ENCODE measurements around the gene AK8.

AK8 gene, protein sequence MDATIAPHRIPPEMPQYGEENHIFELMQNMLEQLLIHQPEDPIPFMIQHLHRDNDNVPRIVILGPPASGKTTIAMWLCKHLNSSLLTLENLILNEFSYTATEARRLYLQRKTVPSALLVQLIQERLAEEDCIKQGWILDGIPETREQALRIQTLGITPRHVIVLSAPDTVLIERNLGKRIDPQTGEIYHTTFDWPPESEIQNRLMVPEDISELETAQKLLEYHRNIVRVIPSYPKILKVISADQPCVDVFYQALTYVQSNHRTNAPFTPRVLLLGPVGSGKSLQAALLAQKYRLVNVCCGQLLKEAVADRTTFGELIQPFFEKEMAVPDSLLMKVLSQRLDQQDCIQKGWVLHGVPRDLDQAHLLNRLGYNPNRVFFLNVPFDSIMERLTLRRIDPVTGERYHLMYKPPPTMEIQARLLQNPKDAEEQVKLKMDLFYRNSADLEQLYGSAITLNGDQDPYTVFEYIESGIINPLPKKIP

DNA sequence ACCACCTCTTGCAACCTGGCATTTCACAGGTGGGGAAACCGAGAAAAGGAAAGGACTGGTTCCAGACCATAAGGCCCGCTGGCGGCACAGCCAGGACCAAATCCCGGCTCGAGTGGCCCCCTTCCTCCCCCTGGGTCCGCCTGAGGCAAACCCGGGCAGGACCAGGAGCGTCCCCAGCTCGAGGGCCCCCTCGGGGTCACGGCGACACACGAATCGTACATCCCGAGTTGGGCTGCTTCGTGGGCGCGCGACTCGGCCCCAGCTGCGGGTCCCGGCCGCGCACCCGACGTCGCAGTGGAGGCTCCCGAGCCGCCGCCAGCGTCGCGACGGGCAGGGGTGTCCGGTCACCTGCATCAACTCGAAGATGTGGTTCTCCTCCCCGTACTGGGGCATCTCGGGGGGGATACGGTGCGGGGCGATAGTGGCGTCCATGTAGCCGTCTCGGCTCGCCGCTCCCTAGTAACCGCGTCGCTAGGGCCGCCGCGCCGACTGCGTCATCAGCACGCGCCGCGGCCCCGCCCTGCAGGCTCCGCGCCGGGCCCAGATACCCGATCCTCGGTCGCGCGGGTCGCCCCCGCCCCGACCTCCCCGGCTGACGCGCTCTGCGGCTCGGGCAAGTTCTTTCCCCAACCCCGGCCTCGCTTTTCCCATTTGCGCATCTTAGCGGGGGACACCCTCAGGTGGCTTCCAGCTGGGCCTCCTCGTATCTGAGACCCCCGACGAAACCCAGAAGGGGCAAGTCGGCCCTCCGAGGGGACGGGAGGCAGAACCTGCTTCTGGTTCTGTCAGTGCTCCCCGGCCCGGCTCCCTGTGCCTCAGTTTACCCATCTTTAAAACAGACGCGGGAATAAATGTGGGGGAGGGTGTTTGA is at the start of gene AK8:
TSS of gene AK8 (minus strand) at position 461 of the 871 bp plus-strand sequence. CDS start at position 432, 29 bp downstream.
- peak; percentile 35 to 71 for DNase-seq (ENCODE audit: low read depth in 2 of 2)

DNA sequence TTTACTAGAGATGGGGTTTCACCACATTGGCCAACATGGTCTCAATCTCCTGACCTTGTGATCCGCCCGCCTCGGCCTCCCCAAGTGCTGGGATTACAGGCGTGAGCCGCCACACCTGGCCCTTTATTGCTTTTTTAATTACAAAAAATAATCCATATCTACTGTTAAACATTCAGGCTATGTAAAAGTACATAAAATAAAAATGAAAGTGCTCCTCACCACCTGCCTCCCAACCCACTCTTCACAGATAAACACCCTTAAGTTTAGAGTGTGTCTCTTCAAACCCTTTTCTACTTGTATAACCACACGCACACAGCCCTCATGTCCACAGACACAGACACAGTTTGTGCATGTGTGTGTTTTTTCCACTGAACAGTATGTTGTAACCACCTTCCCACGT is 49.6 kb upstream of the AK8 start:
- DNase-seq (ENCODE audit: low read depth in 2 of 2): no peak

DNA sequence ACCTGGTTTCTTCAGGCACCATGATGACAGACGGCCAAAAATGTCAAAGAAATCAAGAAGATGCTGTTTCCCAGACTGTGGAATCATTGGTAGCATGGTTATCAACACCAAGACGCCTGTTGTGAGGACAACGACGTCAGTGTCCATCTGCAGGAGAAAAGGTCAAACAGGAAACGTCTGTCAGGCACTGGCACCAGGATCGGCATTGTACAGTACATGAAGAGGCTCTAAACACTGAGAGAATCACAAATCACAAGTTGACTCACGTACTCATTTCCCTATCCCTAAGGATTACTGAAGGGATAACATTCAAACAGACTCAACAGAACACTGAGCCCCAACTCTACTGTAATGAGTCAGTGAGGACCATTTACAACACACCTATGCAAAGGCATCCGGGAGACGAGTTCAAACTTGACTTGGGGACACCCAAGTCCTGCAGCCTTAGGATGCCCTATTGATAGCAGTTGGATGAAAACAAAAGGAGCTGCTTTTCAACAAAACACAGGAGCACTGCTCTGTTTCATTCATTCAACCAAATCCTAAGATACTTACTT is 45.3 kb upstream of the AK8 start:
- DNase-seq (ENCODE audit: low read depth in 2 of 2): no peak

DNA sequence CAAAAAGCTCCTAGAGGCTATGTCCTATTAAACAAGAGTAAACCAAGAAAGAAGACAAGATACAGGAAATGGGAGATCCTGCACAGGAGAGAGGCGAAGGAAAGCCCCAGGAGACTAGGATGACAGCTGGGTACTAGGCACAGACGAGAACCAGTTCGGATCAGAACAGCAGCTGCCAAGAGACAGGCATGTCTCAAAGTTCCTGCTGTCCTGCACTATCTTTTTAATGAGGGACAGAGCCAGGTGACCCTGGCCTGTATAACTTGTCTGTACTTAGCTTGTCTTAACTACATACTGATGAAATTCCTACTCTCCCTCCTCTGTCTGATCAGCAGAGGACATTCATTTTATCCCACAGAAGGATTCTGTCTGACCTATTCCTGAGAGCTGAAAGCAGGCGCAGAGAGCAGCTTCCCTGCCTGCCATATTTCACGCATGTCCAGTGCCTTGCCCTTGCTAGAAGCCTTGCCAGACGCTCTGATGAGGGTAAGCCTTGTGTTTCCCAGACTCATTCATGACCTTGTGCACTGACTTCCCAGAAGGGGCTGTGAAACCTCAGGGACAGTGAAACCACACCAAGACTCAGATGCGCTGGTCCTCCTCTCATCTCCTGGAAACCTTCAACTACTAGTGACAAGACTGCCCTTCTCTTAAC is 41.7 kb upstream of the AK8 start:
- DNase-seq (ENCODE audit: low read depth in 2 of 2): no peak

DNA sequence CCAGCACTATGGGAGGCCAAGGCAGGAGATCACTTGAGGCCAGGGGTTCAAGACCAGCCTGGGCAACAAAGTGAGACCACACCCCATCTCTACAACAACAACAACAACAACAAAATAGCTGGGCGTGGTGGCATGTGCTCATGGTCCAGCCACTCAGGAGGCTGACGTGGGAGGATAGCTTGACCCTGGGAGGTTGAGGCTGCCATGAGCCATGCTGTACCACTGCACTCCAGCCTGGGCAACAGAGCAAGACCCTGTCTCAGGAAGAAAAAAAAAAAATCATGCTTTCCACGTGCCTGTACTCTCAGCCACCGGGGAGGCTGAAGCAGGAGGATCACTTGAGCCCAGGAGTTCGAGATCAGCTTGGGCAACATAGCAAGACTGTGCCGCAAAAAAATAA is 36.8 kb upstream of the AK8 start:
- no peak for DNase-seq (ENCODE audit: low read depth in 2 of 2)

DNA sequence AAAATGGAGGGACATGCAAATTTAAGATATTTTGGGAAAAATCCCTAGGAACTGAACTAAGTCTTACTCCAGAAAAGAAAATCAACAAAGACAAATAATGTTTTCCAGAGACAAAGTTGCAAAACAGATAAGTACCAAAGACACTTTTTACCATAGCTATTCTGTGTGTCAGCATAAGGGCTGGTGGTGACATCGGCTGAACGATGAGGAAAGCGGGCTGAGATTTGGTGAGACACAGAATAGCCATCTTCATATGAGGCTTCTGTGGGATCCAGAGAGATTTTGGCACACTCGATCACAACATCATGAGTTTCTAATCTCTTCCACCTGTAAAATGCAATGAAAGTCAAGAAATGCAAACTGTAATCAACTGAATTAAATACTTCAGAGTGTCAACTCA is 34.0 kb upstream of the AK8 start:
- DNase-seq (ENCODE audit: low read depth in 2 of 2): no peak

DNA sequence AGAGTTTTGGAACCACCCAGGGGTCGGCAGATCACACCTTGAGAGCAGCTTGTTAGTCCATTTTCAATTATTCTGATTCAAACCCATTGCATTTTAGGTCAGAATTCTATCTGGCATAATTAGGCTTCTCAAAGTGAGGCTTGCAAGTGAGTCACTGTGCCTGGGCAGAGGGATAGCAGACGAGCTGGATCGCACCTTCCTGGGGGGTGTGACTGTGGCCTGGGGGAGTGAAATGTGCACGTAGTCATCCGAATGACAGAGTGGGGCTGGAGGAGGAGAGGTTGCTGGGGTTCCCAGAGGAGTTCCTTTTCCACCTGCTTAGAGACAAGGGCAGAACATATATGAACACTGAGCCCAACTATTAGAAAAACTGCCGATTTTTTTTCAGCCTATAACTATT is 32.3 kb upstream of the AK8 start:
- DNase-seq (ENCODE audit: low read depth in 2 of 2): no peak

DNA sequence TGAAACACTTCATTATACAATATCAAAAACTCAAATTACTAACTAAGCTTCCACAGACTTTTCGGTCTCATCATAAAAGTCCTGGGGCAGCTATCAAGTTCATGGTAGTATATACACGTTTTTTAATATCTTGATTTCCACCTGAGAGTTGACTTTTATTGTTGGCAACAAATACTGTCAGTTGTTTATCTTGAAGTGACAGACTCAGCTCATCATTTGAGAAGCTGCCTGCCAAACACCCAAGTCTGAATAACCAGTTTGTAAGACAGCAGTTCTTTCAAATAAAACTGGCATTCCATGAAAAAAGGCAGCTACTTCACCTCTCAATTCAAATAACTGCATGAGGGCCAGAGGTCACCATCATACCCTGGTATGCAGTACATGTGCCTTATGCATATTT is 31.2 kb upstream of the AK8 start:
- DNase-seq (ENCODE audit: low read depth in 2 of 2): no peak

DNA sequence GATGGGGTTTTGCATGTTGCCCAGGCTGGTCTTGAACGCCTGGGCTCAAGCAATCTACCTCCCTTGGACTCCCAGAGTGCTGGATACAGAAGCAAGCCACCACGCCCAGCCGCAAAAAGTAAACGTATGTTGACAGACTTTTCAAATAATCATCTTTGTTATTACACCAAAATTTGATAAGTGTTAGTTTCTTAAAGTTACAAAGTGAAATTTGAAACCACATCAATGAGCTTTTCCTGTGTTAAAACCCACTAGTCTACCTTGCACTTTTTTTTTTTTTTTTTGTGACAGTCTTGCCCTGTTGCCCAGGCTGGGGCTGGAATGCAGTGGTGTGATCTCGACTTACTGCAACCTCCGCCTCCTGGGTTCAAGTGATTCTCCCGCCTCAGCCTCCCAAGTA is 30.6 kb upstream of the AK8 start:
- DNase-seq (ENCODE audit: low read depth in 2 of 2): no peak

DNA sequence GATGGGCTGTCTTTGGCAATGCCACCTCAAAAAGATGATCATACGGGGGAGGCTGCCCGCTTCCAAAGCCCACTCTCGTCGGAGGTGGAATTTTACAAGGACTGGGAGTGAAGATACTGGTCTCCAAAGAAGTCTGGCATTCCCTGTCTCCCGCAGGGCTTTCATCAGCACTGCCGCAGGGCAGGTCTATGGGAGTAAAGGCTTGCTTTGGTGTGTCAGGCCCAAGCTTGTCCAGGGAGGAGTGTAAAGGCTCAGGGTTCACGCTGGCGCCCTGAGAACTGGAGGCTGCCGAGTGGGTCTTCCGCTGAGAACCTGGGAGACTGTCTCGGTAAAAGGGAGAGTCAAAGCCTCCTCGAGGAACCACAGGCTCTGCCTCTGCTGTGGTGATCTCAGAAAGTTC is 27.6 kb upstream of the AK8 start:
- DNase-seq (ENCODE audit: low read depth in 2 of 2): no peak

DNA sequence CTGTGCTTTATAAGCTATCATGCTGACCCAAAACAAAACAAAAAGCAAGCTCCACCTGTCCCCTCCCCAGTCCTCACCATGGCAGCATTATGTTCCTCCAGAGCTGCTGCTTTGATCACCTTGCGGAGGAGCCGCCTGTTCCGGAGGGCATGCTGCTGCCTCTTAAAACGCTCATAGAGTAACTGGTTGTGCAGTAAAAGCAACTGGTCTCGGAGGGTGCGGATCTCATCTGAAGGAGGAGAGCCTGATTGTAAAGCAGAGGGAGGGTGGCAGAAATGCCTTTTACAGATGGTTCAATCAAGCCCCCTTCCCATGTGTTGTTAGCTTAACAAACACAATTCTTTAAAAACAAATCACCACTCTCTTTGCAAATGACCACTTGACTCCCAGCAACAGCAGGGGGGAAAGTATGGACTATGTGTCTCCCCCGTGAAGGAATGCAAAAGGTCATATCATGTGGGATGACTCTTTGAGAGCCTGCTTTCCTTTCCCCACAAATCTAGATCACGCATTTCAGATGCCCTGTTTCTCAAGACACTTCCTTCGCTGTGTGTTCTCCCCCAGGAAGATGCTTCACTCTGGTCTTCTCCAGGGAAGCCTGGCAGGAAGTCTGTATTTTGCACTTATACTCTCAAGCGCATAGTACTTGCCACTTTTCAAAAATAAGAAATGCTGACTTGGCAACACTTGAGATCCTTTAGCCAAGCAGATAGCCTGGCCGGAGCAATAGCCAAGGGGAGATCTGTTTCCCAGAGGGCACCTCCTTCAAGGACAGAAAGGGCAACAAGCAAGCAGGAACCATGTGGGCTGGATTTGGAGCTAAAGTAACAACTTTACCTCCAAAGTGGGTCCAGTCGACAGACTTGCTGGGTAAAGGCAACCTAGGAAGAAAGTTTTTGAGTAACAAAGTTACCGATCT is 25.7 kb upstream of the AK8 start:
- DNase-seq (ENCODE audit: low read depth in 2 of 2): no peak

DNA sequence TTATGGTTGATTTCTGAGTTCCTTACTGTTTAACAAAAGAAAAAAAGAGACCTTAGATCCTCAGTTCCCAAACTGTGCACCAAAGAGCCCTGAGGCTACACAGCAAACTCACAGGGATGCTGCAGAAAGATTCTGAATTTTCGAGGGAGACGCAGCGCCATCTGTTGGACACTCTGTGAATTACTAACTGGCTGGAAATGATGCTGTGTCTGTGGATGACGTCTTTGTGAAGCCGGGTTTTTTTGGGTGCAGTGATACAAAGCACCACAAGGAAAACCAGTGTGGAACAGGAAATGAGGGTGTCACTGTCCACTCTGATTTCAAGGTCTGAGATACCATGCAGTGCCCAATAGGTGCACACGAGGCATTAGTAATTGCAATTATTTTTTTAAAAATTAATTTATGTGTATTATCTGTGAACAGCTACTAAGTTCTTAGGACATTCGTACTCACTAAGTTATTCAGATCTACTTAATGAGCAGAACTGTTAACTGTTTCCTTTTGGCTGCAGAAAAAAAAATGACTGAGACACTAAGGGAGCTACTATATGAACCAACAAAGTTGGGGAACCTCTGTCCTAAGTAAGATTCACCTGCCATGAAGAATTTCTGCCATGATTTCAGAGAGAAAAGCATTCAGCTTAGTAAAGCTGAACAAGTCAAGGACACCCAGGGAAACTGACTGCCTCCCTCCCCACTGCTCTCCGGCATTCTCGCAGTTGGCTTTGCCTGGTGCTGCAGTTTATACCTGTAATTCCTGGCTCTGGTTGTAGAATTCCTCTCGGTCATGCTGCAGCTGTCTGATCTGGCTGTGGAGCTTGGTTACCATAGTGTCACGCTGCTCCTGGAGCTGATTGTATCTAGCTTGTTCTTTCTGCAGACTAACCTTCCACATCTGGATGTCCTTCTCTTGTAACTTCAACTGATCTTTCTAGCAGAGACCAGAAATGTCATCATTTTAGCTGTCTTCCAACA is 24.1 kb upstream of the AK8 start:
- DNase-seq (ENCODE audit: low read depth in 2 of 2): peak; percentile 37 to 51

DNA sequence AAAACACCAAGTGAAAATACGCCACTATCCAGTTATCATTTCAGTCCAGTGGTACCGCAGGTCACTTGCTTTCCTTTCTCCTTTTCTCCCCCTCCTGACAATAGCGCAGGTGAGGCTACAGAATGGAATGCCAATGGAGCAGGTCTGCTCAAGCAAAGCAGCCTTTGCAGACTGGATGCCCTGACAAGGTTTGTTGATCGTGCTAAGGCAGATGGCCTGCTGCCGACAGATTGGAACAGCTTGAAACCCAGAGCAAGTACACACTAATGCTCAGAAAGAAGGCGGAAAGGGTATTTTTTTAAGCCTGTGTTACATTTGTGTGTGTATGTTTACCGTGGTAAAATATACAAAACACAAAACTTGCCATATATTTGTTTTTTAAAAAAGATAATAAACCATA is 20.0 kb upstream of the AK8 start:
- DNase-seq (ENCODE audit: low read depth in 2 of 2): no peak

DNA sequence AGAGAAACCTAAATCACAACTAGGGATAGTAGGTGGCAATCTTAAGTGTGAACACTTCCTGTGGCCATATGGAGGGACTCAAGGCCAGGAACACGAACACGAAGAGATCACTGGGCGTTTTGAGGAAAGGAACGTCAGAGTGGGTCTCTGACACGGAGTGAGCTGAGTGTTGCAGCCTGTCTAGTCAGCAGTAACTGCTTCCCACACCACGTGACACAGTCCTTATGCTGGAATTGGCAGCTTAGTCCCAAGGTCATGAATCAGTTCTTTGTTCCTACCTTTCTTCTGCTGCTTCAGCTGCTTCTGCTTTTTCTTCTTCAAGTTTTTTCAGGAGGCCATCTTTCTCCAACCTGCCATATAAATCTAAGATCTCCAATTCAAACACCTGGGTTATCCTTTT is 18.8 kb upstream of the AK8 start:
- DNase-seq (ENCODE audit: low read depth in 2 of 2): no peak

DNA sequence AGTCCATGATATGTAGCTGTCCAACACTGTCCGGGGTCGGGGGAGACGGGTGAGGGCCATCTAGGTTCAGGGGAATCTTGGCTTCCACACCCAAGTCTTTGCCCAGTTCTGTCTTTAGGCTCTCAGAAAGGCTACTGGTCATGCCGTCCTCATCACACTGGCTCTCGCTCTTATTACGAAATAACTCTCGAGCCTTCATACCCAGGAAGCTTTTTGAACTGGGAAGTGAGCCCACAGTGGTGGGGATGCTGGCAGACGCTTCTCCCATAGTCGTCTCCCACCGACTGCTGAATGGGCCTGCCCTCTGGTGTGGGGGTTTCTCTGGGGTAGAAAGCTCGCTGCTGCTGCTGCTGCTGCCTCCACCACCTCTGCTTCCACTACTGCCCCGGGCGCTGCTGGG is 18.2 kb upstream of the AK8 start:
- DNase-seq (ENCODE audit: low read depth in 2 of 2): no peak

DNA sequence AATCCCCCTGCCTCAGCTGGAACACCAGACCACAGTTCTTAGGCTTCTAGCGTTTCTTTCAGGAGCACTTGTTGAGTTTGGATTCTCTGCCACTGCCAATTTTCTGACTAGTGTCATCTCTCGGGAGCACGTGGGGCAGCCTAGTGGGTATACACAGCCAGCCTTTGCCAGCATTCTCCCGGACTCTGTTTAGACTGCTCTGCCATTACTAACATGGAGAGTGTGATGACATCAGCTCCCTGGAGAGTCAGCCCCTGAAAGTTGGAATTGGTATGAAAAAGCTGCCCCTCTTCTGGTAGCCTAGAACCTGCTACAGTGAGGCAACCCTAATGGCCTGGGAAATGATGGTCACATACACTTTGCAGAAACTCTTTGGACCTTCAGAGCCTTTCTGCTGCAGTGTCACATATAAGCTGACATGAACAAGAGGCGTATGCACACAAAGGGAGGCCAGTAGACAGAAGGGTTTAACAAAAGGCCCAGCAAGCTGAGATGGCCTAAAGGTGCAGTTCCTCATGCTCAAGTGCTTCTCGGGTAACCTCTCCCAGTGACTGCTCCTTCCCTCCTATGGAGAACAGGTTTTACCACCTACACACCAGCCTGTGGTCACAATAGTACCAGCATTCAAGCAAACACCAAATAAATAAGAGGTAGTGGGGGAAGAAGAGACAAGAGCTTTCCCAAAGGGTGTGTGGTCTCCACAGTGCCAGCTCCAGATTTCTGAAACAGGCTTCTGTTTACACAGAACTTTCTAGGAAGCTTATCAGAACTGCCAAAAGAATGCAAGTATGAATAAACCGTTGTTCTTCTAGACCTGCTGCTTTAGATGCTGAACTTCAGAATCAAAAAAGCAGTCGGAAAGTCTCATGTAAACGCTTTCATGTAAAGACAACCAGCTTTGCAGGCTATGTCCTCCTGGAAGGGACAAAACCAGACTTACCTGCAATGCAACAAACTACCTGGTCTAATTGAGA is 17.1 kb upstream of the AK8 start:
- no peak for DNase-seq (ENCODE audit: low read depth in 2 of 2)

DNA sequence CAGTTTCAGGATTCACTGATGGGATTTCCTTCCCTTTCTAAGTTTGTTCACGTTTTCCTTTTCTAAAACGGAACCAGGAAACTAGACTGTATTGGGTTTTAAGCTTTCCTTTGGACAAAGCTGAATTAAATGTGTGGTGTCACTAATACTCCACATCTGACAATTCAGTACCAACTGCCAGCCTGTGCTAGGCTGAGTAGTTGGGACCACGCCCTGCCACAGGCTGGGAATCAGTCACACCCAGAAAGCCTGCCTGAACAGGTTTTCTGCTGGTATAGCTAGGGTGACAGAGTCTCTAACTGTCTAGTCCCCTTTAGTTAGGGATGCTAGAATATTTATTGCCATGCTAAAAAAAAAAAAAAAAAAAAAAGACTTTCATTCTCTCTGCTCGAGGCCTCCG is 16.3 kb upstream of the AK8 start:
- no peak for DNase-seq (ENCODE audit: low read depth in 2 of 2)

DNA sequence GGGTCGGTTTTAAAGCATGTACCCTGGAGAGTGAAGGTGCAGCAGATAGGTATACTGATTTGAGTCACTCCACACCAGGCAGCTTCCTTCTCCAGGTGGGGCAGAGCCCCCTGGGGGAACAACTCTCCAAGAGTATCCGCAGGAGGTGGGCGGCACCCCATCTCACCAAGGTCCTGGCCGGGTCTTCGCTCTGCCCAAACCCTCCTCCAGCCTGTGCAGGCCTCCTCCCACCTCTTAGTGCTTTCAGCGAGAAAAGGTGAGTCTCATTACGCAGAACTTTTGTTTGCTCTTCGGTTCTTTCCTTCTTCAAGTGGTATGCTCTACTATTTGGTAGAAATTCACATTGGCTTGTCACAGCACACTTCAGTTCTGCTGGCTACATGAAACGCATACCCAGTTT is 14.3 kb upstream of the AK8 start:
- no peak for DNase-seq (ENCODE audit: low read depth in 2 of 2)

DNA sequence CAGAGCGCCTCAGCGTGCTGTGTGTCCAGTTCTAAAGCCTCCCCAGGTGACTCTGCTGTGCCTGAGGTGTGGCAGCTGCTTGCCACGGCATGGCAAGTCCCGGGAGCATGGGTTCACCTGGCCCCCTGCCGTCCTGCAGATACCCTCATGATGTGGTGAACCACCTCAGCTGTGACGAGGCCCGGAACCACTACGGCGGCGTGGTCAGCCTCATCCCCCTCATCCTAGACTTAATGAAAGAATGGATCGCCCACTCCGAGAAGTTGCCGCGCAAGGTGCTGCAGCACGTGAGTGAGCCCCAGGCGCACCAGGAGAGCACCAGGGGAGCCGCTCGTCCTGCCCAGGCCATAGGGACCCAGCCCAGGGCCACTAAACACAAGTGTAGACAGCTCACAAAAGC is 10.1 kb upstream of the AK8 start:
- DNase-seq (ENCODE audit: low read depth in 2 of 2): no peak

Measured in stimulated activated CD8-positive, alpha-beta memory T cell treated with anti-CD3 and anti-CD28 coated beads, Interleukin-7, amount 100 ng/mL, for 4 hours (primary cell).